K562 (cell line): Measurements from ENCODE around the gene IL1R1.

Source experiments
- BDP1 ChIP-seq: IDR thresholded peaks from 3 replicates; pipeline ENCODE4 v1.6.1; 2011; ENCODE audit not compliant: insufficient read length, insufficient read depth
- MYC ChIP-seq, 2 experiments: fragments of 250-450 bp in 1 of 2; sonication (Bioruptor Pico) in 1 of 2; IDR thresholded peaks; 2 replicates each; pipeline versions ENCODE4 v1.5.1 to v1.6.1; 2012 to 2021; ENCODE audit warnings: low read depth in 2 of 2, borderline replicate concordance in 1 of 2, improper control_type of control experiment in 1 of 2, low read length in 1 of 2, mild to moderate bottlenecking in 1 of 2, moderate library complexity in 1 of 2
- RNF2 ChIP-seq: sonication (generic); IDR thresholded peaks from 2 replicates; pipeline ENCODE4 v1.6.1; 2016
- TAF15 ChIP-seq: fragments of 200-400 bp; formaldehyde crosslinking; IDR thresholded peaks from 2 replicates; pipeline ENCODE4 v1.6.1; 2017; ENCODE audit warnings: mild to moderate bottlenecking, low read depth, low read length, moderate library complexity
- TCF3 ChIP-seq: sonication (generic); formaldehyde crosslinking; IDR thresholded peaks from 2 replicates; pipeline ENCODE4 v1.4.0; 2020; ENCODE audit warnings: mild to moderate bottlenecking, missing genetic modification reagents
- ZFP91 ChIP-seq: sonication (generic); formaldehyde crosslinking; IDR thresholded peaks from 2 replicates; pipeline ENCODE4 v1.8.0; 2022; ENCODE audit warnings: mild to moderate bottlenecking, missing genetic modification reagents

- TF ChIP-seq TCF3 (CRISPR knock-in tag) (no peak), ZFP91 (CRISPR knock-in tag) (no peak), RNF2 (no peak), BDP1 (no peak), TAF15 (no peak), MYC (IDR thresholded peaks at IDR 0.05; ENCODE audit: low read depth, low read length) (no peak), MYC (CRISPR knock-in tag; IDR thresholded peaks at IDR 0.05; ENCODE audit: borderline replicate concordance, low read depth) (no peak)
These were observed 38.8 kb downstream of the IL1R1 start for GRCh38 chr2:102181376-102181775.
